BJ (cell line): ENCODE data around the gene PTBP1. TPM values are rescaled to one million over a fixed set of nuclear protein-coding genes. Genes with fewer than 3 reads are reported as not detected.
A peak's percentile ranks its signal among the peaks of the same experiment; 100 is the strongest.

Experiments used
- CTCF ChIA-PET: fragments of 350-600 bp; formaldehyde crosslinking; extraction: SDS; loops from one replicate; lab custom pipeline; 2021; ENCODE audit warnings: antibody characterized with exemption, inconsistent platforms; lab: Yijun Ruan, JAX
- POLR2A ChIA-PET: fragments of 300-600 bp; sonication (Branson Sonifier 250); formaldehyde crosslinking; extraction: SDS; loops from one replicate; lab custom pipeline; 2021; ENCODE audit warnings: antibody characterized with exemption; lab: Charles Lee
- DNase-seq: peaks from one replicate; pipeline ENCODE4 v3.0.0-alpha.2; 2011; ENCODE audit warnings: low read depth
- H3K27me3 ChIP-seq: 2 replicates; pipeline ENCODE4 v1.6.0; 2011; ENCODE audit warnings: low read length; ENCODE audit not compliant: control insufficient read depth, insufficient read depth
- H3K36me3 ChIP-seq: 2 replicates; pipeline ENCODE4 v1.5.1; 2011; ENCODE audit warnings: low read length; ENCODE audit not compliant: control insufficient read depth, insufficient read depth
- H3K4me3 ChIP-seq: 2 replicates; pipeline ENCODE4 v1.5.1; 2011; ENCODE audit warnings: low read depth, mild to moderate bottlenecking, control low read depth, low read length
- polyA minus RNA-seq: library from RNA; depleted of rRNA, polyadenylated mRNA; stranded (reverse); fragments of >200 nt; gene quantifications from 2 replicates; pipeline ENCODE4 v1.2.3, GENCODE V29; 2011; rRNA and poly(A)+ RNA removed
- polyA plus RNA-seq: library from polyadenylated mRNA; depleted of rRNA; stranded (reverse); fragments of >200 nt; gene quantifications from 2 replicates; pipeline ENCODE4 v1.2.3, GENCODE V29; 2011; rRNA removed
- TF ChIP-seq, protein P1 (sequence below): IDR thresholded peaks from 2 replicates; pipeline ENCODE4 v1.5.1; 2011; ENCODE audit warnings: low read depth, mild to moderate bottlenecking, control low read depth, inconsistent platforms, low read length, moderate library complexity; ENCODE audit not compliant: insufficient read depth

Gene PTBP1
- polyA plus RNA-seq (137 and 328 TPM in 2 replicates), polyA minus RNA-seq (172 and 234 TPM in 2 replicates)

DNA sequence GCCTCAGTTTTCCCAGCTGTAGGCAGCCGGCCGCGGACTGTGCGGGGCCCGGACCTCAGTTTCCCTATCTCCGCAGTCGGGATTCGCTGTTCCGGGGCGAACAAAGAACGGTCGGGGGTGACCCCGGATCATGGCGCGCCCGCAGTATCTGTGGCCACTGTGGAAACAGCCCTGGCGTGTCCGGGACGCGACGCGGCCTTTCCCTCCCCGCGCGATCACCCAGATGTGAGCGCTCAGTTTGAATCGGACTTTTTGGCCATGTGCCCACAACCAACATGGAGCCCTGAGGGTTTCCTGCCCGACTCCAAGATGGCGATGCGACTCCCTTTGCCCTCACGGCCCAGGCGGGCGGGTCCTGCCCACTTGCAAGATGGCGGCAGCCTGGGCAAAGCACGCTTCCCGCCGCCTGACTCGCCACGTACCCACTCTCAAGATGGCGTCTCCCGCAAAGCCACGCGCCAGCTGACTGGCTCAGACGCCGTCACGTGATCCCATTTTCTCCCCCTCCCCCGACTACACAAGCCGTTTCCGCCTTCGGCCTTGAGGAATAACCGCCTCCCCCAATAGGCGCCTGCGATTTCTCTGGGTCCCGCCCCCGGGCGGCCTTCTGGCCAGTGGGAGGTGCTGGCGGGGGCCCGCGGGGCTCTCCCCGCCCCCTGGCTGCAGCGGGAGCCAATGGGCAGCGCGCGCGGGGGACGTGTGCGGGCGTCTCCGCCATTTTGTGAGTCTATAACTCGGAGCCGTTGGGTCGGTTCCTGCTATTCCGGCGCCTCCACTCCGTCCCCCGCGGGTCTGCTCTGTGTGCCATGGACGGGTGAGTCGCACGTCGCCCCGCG lies at the start of gene PTBP1:
TSS of gene PTBP1 (plus strand) at position 761 of the 836 bp plus-strand sequence. CDS start at position 807, 46 bp downstream.
- H3K36me3 ChIP-seq = peaks cover 7% of the 10 kb centered on the region
- POLR2A ChIA-PET = interaction anchor here (0.7 kb wide), 1 partner anchor 69 kb away, joined by 4 read pairs; no protein-coding TSS in a partner anchor
- peak; percentile 100 for DNase-seq
- TF ChIP-seq, protein P1, sequence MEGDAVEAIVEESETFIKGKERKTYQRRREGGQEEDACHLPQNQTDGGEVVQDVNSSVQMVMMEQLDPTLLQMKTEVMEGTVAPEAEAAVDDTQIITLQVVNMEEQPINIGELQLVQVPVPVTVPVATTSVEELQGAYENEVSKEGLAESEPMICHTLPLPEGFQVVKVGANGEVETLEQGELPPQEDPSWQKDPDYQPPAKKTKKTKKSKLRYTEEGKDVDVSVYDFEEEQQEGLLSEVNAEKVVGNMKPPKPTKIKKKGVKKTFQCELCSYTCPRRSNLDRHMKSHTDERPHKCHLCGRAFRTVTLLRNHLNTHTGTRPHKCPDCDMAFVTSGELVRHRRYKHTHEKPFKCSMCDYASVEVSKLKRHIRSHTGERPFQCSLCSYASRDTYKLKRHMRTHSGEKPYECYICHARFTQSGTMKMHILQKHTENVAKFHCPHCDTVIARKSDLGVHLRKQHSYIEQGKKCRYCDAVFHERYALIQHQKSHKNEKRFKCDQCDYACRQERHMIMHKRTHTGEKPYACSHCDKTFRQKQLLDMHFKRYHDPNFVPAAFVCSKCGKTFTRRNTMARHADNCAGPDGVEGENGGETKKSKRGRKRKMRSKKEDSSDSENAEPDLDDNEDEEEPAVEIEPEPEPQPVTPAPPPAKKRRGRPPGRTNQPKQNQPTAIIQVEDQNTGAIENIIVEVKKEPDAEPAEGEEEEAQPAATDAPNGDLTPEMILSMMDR = no peak
- CTCF ChIA-PET = interaction anchor here (1.1 kb wide), 1 partner anchor 28 kb away, joined by 3 read pairs; no protein-coding TSS in a partner anchor
- peak within 1 kb of the TSS; percentile 70 for H3K4me3 ChIP-seq
- no peaks in the 10 kb centered on the region for H3K27me3 ChIP-seq

DNA sequence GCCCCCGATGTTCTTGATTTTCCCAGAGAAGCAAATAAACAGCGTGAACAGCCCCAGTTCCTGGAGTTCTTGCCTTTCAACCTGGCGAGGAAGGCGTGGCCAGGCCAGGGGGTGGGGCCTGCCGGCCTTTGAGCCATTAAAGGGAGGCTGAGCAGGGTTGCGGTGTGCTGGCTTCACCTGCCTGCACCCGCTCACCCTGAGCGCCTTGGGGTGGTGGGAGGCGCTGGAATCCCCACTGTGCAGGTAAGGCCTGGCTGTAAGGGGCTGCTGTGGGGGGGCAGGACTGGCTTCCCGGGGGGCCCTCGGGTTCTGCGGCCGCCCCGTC lies 49.0 kb upstream of the PTBP1 start:
- POLR2A ChIA-PET = no interaction called here
- no peak for DNase-seq
- Histone ChIP-seq H3K27me3 (no peaks in the 10 kb centered on the region), H3K4me3 (no peak overlapping the region), H3K36me3 (no peaks in the 10 kb centered on the region)
- CTCF ChIA-PET = interaction anchor here (0.6 to 1.3 kb wide), 2 partner anchors 9 to 179 kb away, joined by 3 to 4 read pairs; no protein-coding TSS in a partner anchor
- TF ChIP-seq, protein P1 = no peak

DNA sequence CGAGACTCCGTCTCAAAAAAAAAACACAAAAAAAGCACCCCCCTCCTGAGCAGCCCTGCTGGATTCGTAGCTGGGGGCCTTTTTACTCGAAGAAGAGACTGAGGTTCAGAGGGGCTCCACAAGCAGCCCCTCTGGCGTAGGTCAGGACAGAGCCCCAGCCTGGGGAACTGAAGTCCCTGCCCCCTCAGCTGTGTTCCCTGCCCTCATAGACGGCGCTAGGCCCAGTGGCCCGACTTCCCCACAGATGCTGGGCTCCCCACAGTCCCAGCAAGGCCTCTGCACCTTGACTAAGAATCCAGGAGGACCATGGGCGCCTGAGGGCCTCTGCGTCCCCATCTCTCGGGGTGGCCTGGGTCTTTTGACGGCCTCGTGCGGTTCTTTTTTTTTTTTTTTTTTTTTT lies 47.4 kb upstream of the PTBP1 start:
- POLR2A ChIA-PET = no interaction called here
- H3K27me3 ChIP-seq = no peaks in the 10 kb centered on the region
- TF ChIP-seq, protein P1 = no peak
- no peak for DNase-seq
- no peaks in the 10 kb centered on the region for H3K36me3 ChIP-seq
- H3K4me3 ChIP-seq = no peak overlapping the region
- CTCF ChIA-PET = interaction anchor here (1.3 to 1.9 kb wide), 2 partner anchors 11 to 16 kb away, joined by 4 to 7 read pairs; no protein-coding TSS in a partner anchor

DNA sequence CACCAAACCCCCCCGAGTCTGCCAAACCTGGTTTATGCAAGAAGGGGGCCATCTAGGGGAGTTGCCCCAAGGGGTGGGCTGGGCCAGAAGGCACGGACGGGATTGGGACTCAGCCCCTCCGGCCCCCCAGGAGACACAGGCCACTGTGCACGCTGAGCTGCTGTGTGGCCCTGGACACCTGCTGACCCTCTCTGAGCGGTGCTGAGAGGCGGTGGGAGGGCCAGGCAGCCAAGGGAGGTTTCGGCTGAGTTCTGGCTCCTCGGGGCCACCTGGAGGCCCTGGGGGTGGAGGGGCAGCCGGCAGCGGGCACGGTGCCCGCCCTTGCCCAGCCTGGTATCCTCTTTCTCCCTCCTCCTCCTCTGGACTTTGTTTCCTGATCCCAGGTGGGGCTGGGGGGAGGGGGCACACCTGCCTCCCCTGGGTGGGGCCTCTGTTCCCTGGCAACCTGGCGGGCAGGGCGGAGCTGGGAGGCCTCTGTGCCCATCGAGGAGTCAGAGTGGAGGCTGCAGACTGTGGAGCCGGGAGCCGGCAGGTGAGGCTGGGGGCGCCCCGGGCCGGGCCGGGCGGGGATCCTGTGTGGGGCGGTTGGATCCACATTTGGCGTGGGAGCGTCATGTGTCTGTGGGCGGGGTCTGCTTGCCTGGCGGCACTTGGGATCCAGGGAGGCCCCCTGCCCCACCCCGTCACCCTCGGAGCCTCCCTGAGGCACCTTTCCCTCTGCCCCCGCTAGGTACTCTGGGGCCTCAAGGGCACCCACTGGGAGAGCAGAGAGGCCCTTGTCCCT lies 46.4 kb upstream of the PTBP1 start, which contains the start of gene MISP:
TSS of gene MISP (plus strand) at position 473 of the 784 bp plus-strand sequence. CDS start 5,835 bp downstream, outside the sequence.
- no peak within 1 kb of the TSS for H3K4me3 ChIP-seq
- DNase-seq = no peak
- POLR2A ChIA-PET = no interaction called here
- H3K36me3 ChIP-seq = no peaks in the 10 kb centered on the region
- CTCF ChIA-PET = interaction anchor here (1.0 to 1.9 kb wide), 3 partner anchors 10 to 17 kb away, joined by 3 to 7 read pairs (median 5); no protein-coding TSS in a partner anchor
- no peaks in the 10 kb centered on the region for H3K27me3 ChIP-seq
- TF ChIP-seq, protein P1 = no peak
